Measurements from ENCODE around the gene B4GALT2.

The B4GALT2 gene

GRCh38 chr1:43934101-43934985 lies 44.7 kb upstream of the B4GALT2 start:
- TF ChIP-seq Cebpa-rat (IDR thresholded peaks at IDR 0.05): no peak
- Histone ChIP-seq H4K20me1 (peaks cover 0 to 58% (median 33%) of the 10 kb centered on the region in 11 experiments; a peak in 19 of 22 replicates), H3K4me3 (no peak overlapping the region; a peak in 3 of 20 replicates), H3K27ac (no peak overlapping the region), H3K9ac (peak overlapping the region in 3 of 11 experiments; percentile 7 to 31 (median 21); a peak in 2 of 22 replicates), H3K9me3 (replicated peaks in 1 of 11) (peaks cover 0 to 4% (median 0%) of the 10 kb centered on the region in 11 experiments; a peak in 1 of 22 replicates), H3K4me2 (peak overlapping the region; percentile 36 to 80 (median 71); a peak in 21 of 22 replicates), H3K36me3 (peaks cover 0 to 35% (median 15%) of the 10 kb centered on the region in 11 experiments; a peak in 14 of 22 replicates), H3K27me3 (peaks cover 53 to 67% (median 62%) of the 10 kb centered on the region in 11 experiments), H3K4me1 (peaks cover 43 to 73% (median 64%) of the 10 kb centered on the region in 10 experiments)

GRCh38 chr1:43934986-43935324 lies 44.1 kb upstream of the B4GALT2 start:
- H3K4me3 ChIP-seq: no peak overlapping the region
- H3K4me2 ChIP-seq: peak overlapping the region in 1 of 11 experiments; percentile 69; a peak in 2 of 22 replicates
- no peak overlapping the region for H3K9ac ChIP-seq
- H3K36me3 ChIP-seq: peaks cover 0 to 35% (median 11%) of the 10 kb centered on the region in 11 experiments; a peak in 14 of 22 replicates
- H4K20me1 ChIP-seq: peaks cover 0 to 64% (median 36%) of the 10 kb centered on the region in 11 experiments; a peak in 19 of 22 replicates
- peaks cover 42 to 71% (median 60%) of the 10 kb centered on the region in 10 experiments for H3K4me1 ChIP-seq
- H3K27ac ChIP-seq: no peak overlapping the region
- peaks cover 53 to 67% (median 62%) of the 10 kb centered on the region in 11 experiments for H3K27me3 ChIP-seq
- no peak for TF ChIP-seq Cebpa-rat (IDR thresholded peaks at IDR 0.05)
- no peaks in the 10 kb centered on the region for H3K9me3 ChIP-seq (replicated peaks in 1 of 11)

GRCh38 chr1:43935711-43936427 lies 43.1 kb upstream of the B4GALT2 start:
- Histone ChIP-seq H3K4me3 (peak overlapping the region; percentile 47 to 70 (median 58)), H3K4me2 (peak overlapping the region; percentile 81 to 93 (median 87)), H3K9ac (peak overlapping the region in 9 of 11 experiments; percentile 22 to 70 (median 57); a peak in 13 of 22 replicates), H3K9me3 (replicated peaks in 1 of 11) (no peaks in the 10 kb centered on the region), H3K27ac (no peak overlapping the region), H4K20me1 (peaks cover 0 to 69% (median 38%) of the 10 kb centered on the region in 11 experiments; a peak in 19 of 22 replicates), H3K27me3 (peaks cover 53 to 67% (median 62%) of the 10 kb centered on the region in 11 experiments), H3K36me3 (peaks cover 0 to 31% (median 9%) of the 10 kb centered on the region in 11 experiments; a peak in 13 of 22 replicates), H3K4me1 (peaks cover 32 to 62% (median 52%) of the 10 kb centered on the region in 10 experiments)
- TF ChIP-seq Cebpa-rat (IDR thresholded peaks at IDR 0.05): no peak

- TF ChIP-seq Cebpa-rat (IDR thresholded peaks at IDR 0.05): no peak
- Histone ChIP-seq H3K9ac (peak overlapping the region in 9 of 11 experiments; percentile 22 to 70 (median 57); a peak in 13 of 22 replicates), H3K36me3 (peaks cover 0 to 31% (median 9%) of the 10 kb centered on the region in 11 experiments; a peak in 13 of 22 replicates), H3K27ac (no peak overlapping the region), H3K4me3 (peak overlapping the region; percentile 47 to 70 (median 58)), H4K20me1 (peaks cover 0 to 64% (median 38%) of the 10 kb centered on the region in 11 experiments; a peak in 19 of 22 replicates), H3K4me2 (peak overlapping the region; percentile 81 to 93 (median 87)), H3K4me1 (peaks cover 28 to 55% (median 45%) of the 10 kb centered on the region in 10 experiments; a peak in 19 of 20 replicates), H3K9me3 (replicated peaks in 1 of 11) (no peaks in the 10 kb centered on the region), H3K27me3 (peaks cover 53 to 67% (median 62%) of the 10 kb centered on the region in 11 experiments)
These were observed 42.4 kb upstream of the B4GALT2 start for GRCh38 chr1:43936431-43937151.

- no peak overlapping the region for H3K4me2 ChIP-seq
- H3K9me3 ChIP-seq (replicated peaks in 1 of 11): no peaks in the 10 kb centered on the region
- no peak overlapping the region for H3K27ac ChIP-seq
- peaks cover 51 to 64% (median 58%) of the 10 kb centered on the region in 11 experiments for H3K27me3 ChIP-seq
- TF ChIP-seq Cebpa-rat (IDR thresholded peaks at IDR 0.05): no peak; a peak in 1 of 22 replicates
- no peak overlapping the region for H3K4me3 ChIP-seq
- no peak overlapping the region for H3K9ac ChIP-seq
- H3K4me1 ChIP-seq: peaks cover 34 to 48% (median 38%) of the 10 kb centered on the region in 10 experiments
- H3K36me3 ChIP-seq: peaks cover 0 to 31% (median 9%) of the 10 kb centered on the region in 11 experiments; a peak in 13 of 22 replicates
- H4K20me1 ChIP-seq: peaks cover 0 to 60% (median 38%) of the 10 kb centered on the region in 11 experiments; a peak in 19 of 22 replicates
These were observed 41.7 kb upstream of the B4GALT2 start for GRCh38 chr1:43937179-43937865.

GRCh38 chr1:43938383-43938782 lies 40.6 kb upstream of the B4GALT2 start:
- Histone ChIP-seq H3K4me3 (no peak overlapping the region), H3K4me1 (peaks cover 24 to 41% (median 35%) of the 10 kb centered on the region in 10 experiments), H3K4me2 (no peak overlapping the region), H3K36me3 (peaks cover 0 to 31% (median 10%) of the 10 kb centered on the region in 11 experiments; a peak in 13 of 22 replicates), H3K27ac (no peak overlapping the region), H4K20me1 (peaks cover 0 to 60% (median 39%) of the 10 kb centered on the region in 11 experiments; a peak in 19 of 22 replicates), H3K9me3 (replicated peaks in 1 of 11) (no peaks in the 10 kb centered on the region), H3K27me3 (peaks cover 40 to 54% (median 48%) of the 10 kb centered on the region in 11 experiments), H3K9ac (no peak overlapping the region)
- no peak for TF ChIP-seq Cebpa-rat (IDR thresholded peaks at IDR 0.05)

- TF ChIP-seq Cebpa-rat (IDR thresholded peaks at IDR 0.05): no peak
- H3K27ac ChIP-seq: no peak overlapping the region
- peaks cover 0 to 59% (median 39%) of the 10 kb centered on the region in 11 experiments; a peak in 19 of 22 replicates for H4K20me1 ChIP-seq
- H3K27me3 ChIP-seq: peaks cover 33 to 47% (median 41%) of the 10 kb centered on the region in 11 experiments
- H3K4me3 ChIP-seq: no peak overlapping the region
- peaks cover 19 to 36% (median 32%) of the 10 kb centered on the region in 10 experiments for H3K4me1 ChIP-seq
- peak overlapping the region in 2 of 11 experiments; percentile 15 to 42; a peak in 3 of 22 replicates for H3K4me2 ChIP-seq
- no peaks in the 10 kb centered on the region for H3K9me3 ChIP-seq (replicated peaks in 1 of 11)
- H3K36me3 ChIP-seq: peaks cover 0 to 34% (median 10%) of the 10 kb centered on the region in 11 experiments; a peak in 13 of 22 replicates
- H3K9ac ChIP-seq: no peak overlapping the region
These were observed 40.0 kb upstream of the B4GALT2 start for GRCh38 chr1:43938892-43939587.
